MM.1S (cell line): Measurements from ENCODE around the gene C12orf42.

Experiments used
- DNase-seq: peaks from one replicate; pipeline ENCODE4 v3.0.0-alpha.2; 2015
- H2AFZ ChIP-seq: fragments of 300-600 bp; sonication (generic); 2 replicates; pipeline ENCODE4 v1.6.0; 2016; ENCODE audit warnings: antibody characterized with exemption, low read length
- H3F3A ChIP-seq: fragments of 300-600 bp; sonication (generic); 2 replicates; pipeline ENCODE4 v1.6.1; 2016; ENCODE audit warnings: mild to moderate bottlenecking, antibody characterized with exemption, low read length, moderate library complexity, mixed read lengths; ENCODE audit not compliant: insufficient read depth
- H3K27ac ChIP-seq: fragments of 300-600 bp; sonication (generic); 2 replicates; pipeline ENCODE4 v1.5.1; 2016; ENCODE audit warnings: mild to moderate bottlenecking, low read length
- H3K27me3 ChIP-seq: fragments of 300-600 bp; sonication (generic); replicated peaks from 2 replicates; pipeline ENCODE4 v1.6.0; 2016; ENCODE audit warnings: low read length; ENCODE audit not compliant: insufficient read depth
- H3K36me3 ChIP-seq: fragments of 300-600 bp; sonication (generic); replicated peaks from 2 replicates; pipeline ENCODE4 v1.6.1; 2016; ENCODE audit warnings: mild to moderate bottlenecking, low read length, mixed read lengths; ENCODE audit not compliant: insufficient read depth
- H3K4me1 ChIP-seq: fragments of 300-600 bp; sonication (generic); 2 replicates; pipeline ENCODE4 v1.6.1; 2016; ENCODE audit warnings: low read length, mixed read lengths
- H3K4me2 ChIP-seq: fragments of 300-600 bp; sonication (generic); 2 replicates; pipeline ENCODE4 v1.6.0; 2016; ENCODE audit warnings: low read depth, low read length
- H3K4me3 ChIP-seq: fragments of 300-600 bp; sonication (generic); 2 replicates; pipeline ENCODE4 v1.5.1; 2016; ENCODE audit warnings: low read length, mixed read lengths
- H3K79me2 ChIP-seq: fragments of 300-600 bp; sonication (generic); 2 replicates; pipeline ENCODE4 v1.6.1; 2016; ENCODE audit warnings: mixed run types, low read length, mixed read lengths
- H3K9ac ChIP-seq: fragments of 300-600 bp; sonication (generic); 2 replicates; pipeline ENCODE4 v1.6.1; 2016; ENCODE audit warnings: low read length, mixed read lengths
- H3K9me2 ChIP-seq: fragments of 300-600 bp; sonication (generic); replicated peaks from 2 replicates; pipeline ENCODE4 v1.6.1; 2016; ENCODE audit warnings: mild to moderate bottlenecking, low read length, mixed read lengths; ENCODE audit not compliant: insufficient read depth
- H3K9me3 ChIP-seq: fragments of 300-600 bp; sonication (generic); replicated peaks from 2 replicates; pipeline ENCODE4 v1.6.1; 2016; ENCODE audit warnings: mild to moderate bottlenecking, low read length, mixed read lengths; ENCODE audit not compliant: insufficient read depth
- H4K20me1 ChIP-seq: fragments of 300-600 bp; sonication (generic); 2 replicates; pipeline ENCODE4 v1.6.1; 2016; ENCODE audit warnings: mild to moderate bottlenecking, low read length, moderate library complexity, mixed read lengths; ENCODE audit not compliant: insufficient read depth
- CTCF ChIP-seq: fragments of 300-600 bp; sonication (generic); IDR thresholded peaks from 2 replicates; pipeline ENCODE4 v1.5.1; 2016; ENCODE audit warnings: antibody characterized with exemption, low read length, mixed read lengths
- EZH2 ChIP-seq: fragments of 300-600 bp; sonication (generic); optimal IDR thresholded peaks from 2 replicates; pipeline ENCODE3; 2017; ENCODE audit warnings: low read depth, mild to moderate bottlenecking, antibody characterized with exemption, low read length, mixed read lengths
- EZH2phosphoT487 ChIP-seq: fragments of 300-600 bp; sonication (generic); IDR thresholded peaks from 2 replicates; pipeline ENCODE4 v1.6.1; 2018; ENCODE audit warnings: antibody characterized with exemption, low read length

The C12orf42 gene

GRCh38 chr12:103504606-103505005 lies 8.8 kb upstream of the C12orf42 start:
- H2AFZ ChIP-seq: no peak overlapping the region
- H3F3A ChIP-seq: no peaks in the 10 kb centered on the region; the same call in 1 of the 2 replicates
- H3K9me2 ChIP-seq: no peaks in the 10 kb centered on the region
- H3K79me2 ChIP-seq: no peaks in the 10 kb centered on the region
- DNase-seq: no peak
- no peaks in the 10 kb centered on the region for H3K9me3 ChIP-seq
- no peak for TF ChIP-seq CTCF
- no peak for TF ChIP-seq EZH2
- no peak for TF ChIP-seq EZH2phosphoT487
- H3K36me3 ChIP-seq: no peaks in the 10 kb centered on the region
- no peak overlapping the region for H3K9ac ChIP-seq
- peaks cover 11% of the 10 kb centered on the region for H3K4me1 ChIP-seq
- 0 out of 2 replicates have a peak, but pooled peaks cover 3% of the 10 kb centered on the region for H3K27me3 ChIP-seq
- H3K27ac ChIP-seq: no peak overlapping the region
- H4K20me1 ChIP-seq: no peaks in the 10 kb centered on the region
- peak overlapping the region; percentile 12; the same call in 1 of the 2 replicates for H3K4me2 ChIP-seq
- no peak overlapping the region for H3K4me3 ChIP-seq

- H3K4me2 ChIP-seq: no peak overlapping the region
- peak; percentile 62 for TF ChIP-seq CTCF
- TF ChIP-seq EZH2phosphoT487: no peak
- no peak for TF ChIP-seq EZH2
- H3K27ac ChIP-seq: no peak overlapping the region
- H4K20me1 ChIP-seq: no peaks in the 10 kb centered on the region
- no peaks in the 10 kb centered on the region for H3K79me2 ChIP-seq
- peak; percentile 53 for DNase-seq
- no peak overlapping the region for H3K4me3 ChIP-seq
- H3K9me2 ChIP-seq: no peaks in the 10 kb centered on the region
- no peak overlapping the region for H2AFZ ChIP-seq
- H3F3A ChIP-seq: no peaks in the 10 kb centered on the region; the same call in 1 of the 2 replicates
- H3K9ac ChIP-seq: no peak overlapping the region
- peaks cover 11% of the 10 kb centered on the region for H3K4me1 ChIP-seq
- H3K9me3 ChIP-seq: no peaks in the 10 kb centered on the region
- H3K27me3 ChIP-seq: 0 out of 2 replicates have a peak, but pooled peaks cover 3% of the 10 kb centered on the region
- no peaks in the 10 kb centered on the region for H3K36me3 ChIP-seq
These were observed 8.0 kb upstream of the C12orf42 start for GRCh38 chr12:103503546-103504480.

- Histone ChIP-seq H3K4me2 (no peak overlapping the region), H3K9me2 (no peaks in the 10 kb centered on the region), H3K27ac (no peak overlapping the region), H3F3A (no peaks in the 10 kb centered on the region; the same call in 1 of the 2 replicates), H3K27me3 (0 out of 2 replicates have a peak, but pooled peaks cover 3% of the 10 kb centered on the region), H3K79me2 (no peaks in the 10 kb centered on the region), H4K20me1 (no peaks in the 10 kb centered on the region), H3K4me1 (peaks cover 11% of the 10 kb centered on the region), H3K36me3 (no peaks in the 10 kb centered on the region), H3K9ac (no peak overlapping the region), H3K9me3 (no peaks in the 10 kb centered on the region), H3K4me3 (no peak overlapping the region), H2AFZ (no peak overlapping the region)
- TF ChIP-seq EZH2 (no peak), CTCF (no peak), EZH2phosphoT487 (no peak)
- DNase-seq: no peak
These were observed 5.7 kb upstream of the C12orf42 start for GRCh38 chr12:103501447-103501846.
